ENCODE measurements around the gene FCRL6. TPM values are rescaled to one million over a fixed set of nuclear protein-coding genes. Genes with fewer than 3 reads are reported as not detected.

Gene FCRL6
- total RNA-seq, 1 donor from 2014 or later: not detected

GRCh38 chr1:159821171-159821867 lies 19.2 kb downstream of the FCRL6 start:
- H3K36me3 Mint-ChIP-seq: no peaks in the 10 kb centered on the region
- Histone ChIP-seq H3K36me3 (no peaks in the 10 kb centered on the region), H3K79me2 (ENCODE audit: low read depth) (no peaks in the 10 kb centered on the region), H3K9me3 (ENCODE audit: low read depth) (no peaks in the 10 kb centered on the region), H3F3A (ENCODE audit: low read depth) (no peaks in the 10 kb centered on the region), H3K27ac (no peak overlapping the region), H3K4me3 (no peak overlapping the region), H3K9ac (no peak overlapping the region), H3K4me1 (peaks cover 11% of the 10 kb centered on the region), H4K20me1 (ENCODE audit: low read depth) (no peaks in the 10 kb centered on the region), H3K4me2 (no peak overlapping the region), H2AFZ (replicated peaks) (no peak overlapping the region), H3K27me3 (no peaks in the 10 kb centered on the region)
- H3K4me1 Mint-ChIP-seq: peaks cover 25% of the 10 kb centered on the region
- TF ChIP-seq EZH2 (IDR thresholded peaks at IDR 0.05) (no peak), EZH2phosphoT487 (IDR thresholded peaks at IDR 0.05) (no peak), CTCF (IDR thresholded peaks at IDR 0.05) (peak; percentile 21)
- H3K27ac Mint-ChIP-seq: no peak overlapping the region
- H3K27me3 Mint-ChIP-seq (ENCODE audit: insufficient read depth, low read depth): peaks cover 11% of the 10 kb centered on the region
- H3K4me3 Mint-ChIP-seq: no peak overlapping the region
- DNase-seq (ENCODE audit: low spot score): peak; percentile 12
- no peaks in the 10 kb centered on the region for H3K9me3 Mint-ChIP-seq

- H3K79me2 ChIP-seq (ENCODE audit: low read depth): no peaks in the 10 kb centered on the region
- H3K36me3 ChIP-seq: no peaks in the 10 kb centered on the region
- H3K4me1 Mint-ChIP-seq: peaks cover 27% of the 10 kb centered on the region
- H3K4me3 Mint-ChIP-seq: no peak overlapping the region
- H3K9me3 Mint-ChIP-seq: no peaks in the 10 kb centered on the region
- H2AFZ ChIP-seq (replicated peaks): no peak overlapping the region
- H3K9ac ChIP-seq: no peak overlapping the region
- H3K27me3 Mint-ChIP-seq (ENCODE audit: insufficient read depth, low read depth): peaks cover 17% of the 10 kb centered on the region
- H3K9me3 ChIP-seq (ENCODE audit: low read depth): no peaks in the 10 kb centered on the region
- peak overlapping the region; percentile 59 for H3K4me2 ChIP-seq
- no peaks in the 10 kb centered on the region for H3K27me3 ChIP-seq
- H3K4me1 ChIP-seq: peaks cover 11% of the 10 kb centered on the region
- TF ChIP-seq EZH2phosphoT487 (IDR thresholded peaks at IDR 0.05) (no peak), EZH2 (IDR thresholded peaks at IDR 0.05) (no peak), CTCF (IDR thresholded peaks at IDR 0.05) (no peak)
- H3K4me3 ChIP-seq: no peak overlapping the region
- no peaks in the 10 kb centered on the region for H4K20me1 ChIP-seq (ENCODE audit: low read depth)
- peak; percentile 62 for DNase-seq (ENCODE audit: low spot score)
- peak overlapping the region; percentile 38 for H3K27ac Mint-ChIP-seq
- H3F3A ChIP-seq (ENCODE audit: low read depth): no peaks in the 10 kb centered on the region
- H3K36me3 Mint-ChIP-seq: no peaks in the 10 kb centered on the region
- no peak overlapping the region for H3K27ac ChIP-seq
Observed at GRCh38 chr1:159823406-159823805, 21.2 kb downstream of the FCRL6 start.

- no peak overlapping the region for H2AFZ ChIP-seq (replicated peaks)
- no peaks in the 10 kb centered on the region for H4K20me1 ChIP-seq (ENCODE audit: low read depth)
- peaks cover 34% of the 10 kb centered on the region for H3K4me1 Mint-ChIP-seq
- H3K4me2 ChIP-seq: no peak overlapping the region
- H3K27ac Mint-ChIP-seq: no peak overlapping the region
- H3F3A ChIP-seq (ENCODE audit: low read depth): no peaks in the 10 kb centered on the region
- no peaks in the 10 kb centered on the region for H3K36me3 ChIP-seq
- no peak for TF ChIP-seq EZH2 (IDR thresholded peaks at IDR 0.05)
- no peak for TF ChIP-seq EZH2phosphoT487 (IDR thresholded peaks at IDR 0.05)
- no peak for TF ChIP-seq CTCF (IDR thresholded peaks at IDR 0.05)
- no peak overlapping the region for H3K27ac ChIP-seq
- peaks cover 17% of the 10 kb centered on the region for H3K27me3 Mint-ChIP-seq (ENCODE audit: insufficient read depth, low read depth)
- H3K9me3 ChIP-seq (ENCODE audit: low read depth): no peaks in the 10 kb centered on the region
- H3K4me3 Mint-ChIP-seq: no peak overlapping the region
- no peaks in the 10 kb centered on the region for H3K79me2 ChIP-seq (ENCODE audit: low read depth)
- no peak overlapping the region for H3K9ac ChIP-seq
- H3K36me3 Mint-ChIP-seq: no peaks in the 10 kb centered on the region
- no peak for DNase-seq (ENCODE audit: low spot score)
- H3K4me3 ChIP-seq: no peak overlapping the region
- peaks cover 11% of the 10 kb centered on the region for H3K4me1 ChIP-seq
- H3K27me3 ChIP-seq: peaks cover 6% of the 10 kb centered on the region
- no peaks in the 10 kb centered on the region for H3K9me3 Mint-ChIP-seq
Observed at GRCh38 chr1:159825564-159825963, 23.4 kb downstream of the FCRL6 start.
